GM12891 (cell line): ENCODE data around the gene DMXL1.

Experiments used
- DNase-seq: peaks from one replicate; pipeline ENCODE4 v3.0.0; 2011; ENCODE audit warnings: low spot score; ENCODE audit not compliant: insufficient read length
- FAIRE-seq: peaks from 2 replicates; lab custom pipeline; 2011; peaks lifted over from hg19 to GRCh38; lab: Jason Lieb, UNC
- PAX5 ChIP-seq: IDR thresholded peaks from 2 replicates; pipeline ENCODE4 v1.6.1; 2011; ENCODE audit warnings: low read length, moderate library complexity, mild to moderate bottlenecking; ENCODE audit not compliant: insufficient read depth, severe bottlenecking
- POLR2A ChIP-seq: IDR thresholded peaks from 2 replicates; pipeline ENCODE4 v1.6.1; 2011; ENCODE audit warnings: low read depth, low read length, control low read depth
- POLR2AphosphoS5 ChIP-seq: IDR thresholded peaks from 2 replicates; pipeline ENCODE4 v1.6.1; 2011; ENCODE audit warnings: low read depth, low read length, control low read depth
- POU2F2 ChIP-seq: IDR thresholded peaks from 2 replicates; pipeline ENCODE4 v1.6.1; 2011; ENCODE audit warnings: low read depth, mild to moderate bottlenecking, control low read depth, low read length, moderate library complexity
- SPI1 ChIP-seq: IDR thresholded peaks from 2 replicates; pipeline ENCODE4 v1.6.1; 2011; ENCODE audit warnings: low read depth, low read length, control low read depth
- TAF1 ChIP-seq: IDR thresholded peaks from 2 replicates; pipeline ENCODE4 v1.6.1; 2011; ENCODE audit warnings: low read depth, low read length, control low read depth

DMXL1 gene

GRCh38 chr5:119036101-119036762, 34.7 kb upstream of the DMXL1 start:
- DNase-seq (no peak), FAIRE-seq (no peak)
- no peak for TF ChIP-seq TAF1
- no peak for TF ChIP-seq PAX5
- TF ChIP-seq POU2F2, result no peak
- no peak for TF ChIP-seq POLR2AphosphoS5
- TF ChIP-seq SPI1, result no peak
- TF ChIP-seq POLR2A, result no peak

- TF ChIP-seq POU2F2, result no peak
- TF ChIP-seq POLR2A, result no peak
- TF ChIP-seq POLR2AphosphoS5, result no peak
- TF ChIP-seq TAF1, result no peak
- FAIRE-seq, result no peak
- no peak for DNase-seq
Measured at GRCh38 chr5:119037496-119038215, 33.2 kb upstream of the DMXL1 start.

GRCh38 chr5:119048246-119048645, 22.6 kb upstream of the DMXL1 start:
- DNase-seq (no peak), FAIRE-seq (no peak)
- no peak for TF ChIP-seq PAX5
- TF ChIP-seq POLR2A, result no peak

DNA sequence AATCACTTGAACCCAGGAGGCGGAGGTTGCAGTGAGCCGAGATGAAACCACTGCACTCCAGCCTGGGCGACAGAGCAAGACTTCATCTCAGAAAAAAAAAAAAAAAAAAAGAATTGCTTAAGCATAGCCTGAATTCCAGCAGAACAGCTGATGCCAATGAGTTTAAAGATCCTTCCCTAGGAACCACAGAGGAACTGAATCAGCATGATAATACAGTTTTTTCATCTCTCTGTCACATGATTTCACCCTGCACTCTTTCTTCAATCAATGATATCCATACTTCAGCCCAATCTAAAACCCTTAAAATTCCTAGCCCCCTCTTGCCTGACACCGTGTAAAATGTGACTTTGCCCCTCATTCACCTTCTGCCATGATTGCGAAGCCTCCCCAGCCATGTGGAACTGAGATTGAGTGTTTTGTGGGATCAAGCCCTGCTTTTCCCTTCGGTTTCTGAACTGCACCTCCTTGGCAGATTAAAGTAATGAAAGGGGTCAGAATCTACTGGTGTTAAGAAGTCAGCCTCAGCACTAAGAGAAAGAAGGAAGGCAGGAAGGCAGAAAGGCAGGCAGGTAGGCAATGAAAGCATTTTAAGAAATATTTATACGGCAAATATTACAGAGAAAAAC, 20.9 kb upstream of the DMXL1 start:
- no peak for DNase-seq
- peak; percentile 20 for FAIRE-seq
- TF ChIP-seq TAF1, result no peak
- TF ChIP-seq POLR2A, result no peak
- TF ChIP-seq SPI1, result no peak
- TF ChIP-seq POLR2AphosphoS5, result no peak
- no peak for TF ChIP-seq PAX5
- TF ChIP-seq POU2F2, result no peak

GRCh38 chr5:119054101-119054500, 16.8 kb upstream of the DMXL1 start:
- TF ChIP-seq SPI1 (no peak), PAX5 (no peak), TAF1 (no peak), POU2F2 (no peak), POLR2AphosphoS5 (no peak), POLR2A (no peak)
- FAIRE-seq (no peak), DNase-seq (no peak)

- no peak for DNase-seq
- no peak for FAIRE-seq
- no peak for TF ChIP-seq SPI1
- TF ChIP-seq TAF1, result no peak
- TF ChIP-seq POU2F2, result no peak
- no peak for TF ChIP-seq POLR2AphosphoS5
- TF ChIP-seq POLR2A, result no peak
- TF ChIP-seq PAX5, result no peak
Measured at GRCh38 chr5:119055294-119055693, 15.6 kb upstream of the DMXL1 start.

DNA sequence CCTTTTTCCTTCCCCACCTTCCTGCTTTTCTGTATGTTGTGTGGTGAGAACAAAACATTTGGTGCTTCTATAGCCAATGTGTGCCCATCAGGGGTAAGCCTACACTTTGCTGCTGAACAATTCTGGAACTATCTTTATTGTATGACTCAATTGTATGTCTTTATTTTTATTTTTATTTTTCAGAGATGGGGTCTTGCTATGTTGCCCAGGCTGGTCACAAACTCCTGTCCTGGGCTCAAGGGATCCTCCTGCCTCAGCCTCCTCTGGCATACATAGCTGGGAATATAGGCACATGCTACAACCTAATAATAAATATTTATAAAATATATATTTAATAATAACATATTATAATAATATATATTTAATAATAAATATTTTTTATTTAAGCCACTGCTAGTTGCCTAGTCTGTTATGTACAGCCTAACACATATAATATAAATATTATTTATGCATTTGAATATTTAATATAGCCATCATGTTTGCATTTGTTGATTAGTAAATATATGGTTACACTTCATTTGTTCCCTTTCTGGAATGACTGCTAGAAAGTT, 11.8 kb upstream of the DMXL1 start:
- DNase-seq, result no peak
- FAIRE-seq, result no peak
- TF ChIP-seq POLR2A (no peak), POLR2AphosphoS5 (no peak), TAF1 (no peak), SPI1 (no peak), PAX5 (no peak)

GRCh38 chr5:119059740-119060255, 11.1 kb upstream of the DMXL1 start:
- FAIRE-seq (peak; percentile 9), DNase-seq (no peak)
- peak; percentile 42; the same call in 1 of the 2 replicates for TF ChIP-seq SPI1
- no peak for TF ChIP-seq POLR2AphosphoS5

GRCh38 chr5:119063579-119064379, 7.1 kb upstream of the DMXL1 start:
- DNase-seq, result no peak
- TF ChIP-seq TAF1 (no peak), POU2F2 (no peak), PAX5 (no peak), SPI1 (no peak), POLR2AphosphoS5 (no peak), POLR2A (no peak)
- FAIRE-seq, result peak; percentile 84
